IMR-90 (cell line): Measurements from ENCODE around the gene TIMELESS. TPM values are rescaled to one million over a fixed set of nuclear protein-coding genes. Genes with fewer than 3 reads are reported as not detected.

Experiments used
- ATAC-seq: fragments of 200-7000 bp; cut with Tn5 transposase; 2 replicates; pipeline ENCODE4 v1.9.1; 2020; ENCODE audit warnings: low read depth, mild to moderate bottlenecking, moderate library complexity
- BruUV-seq: library from RNA; stranded (reverse); fragments of 400-500 nt; replicated peaks from 2 replicates; lab custom pipeline; 2021; lab: Mats Ljungman, UMichigan
- CTCF ChIA-PET: fragments of 300-600 bp; formaldehyde crosslinking; extraction: SDS; loops from one replicate; lab custom pipeline; 2021; ENCODE audit warnings: antibody characterized with exemption; lab: Yijun Ruan, JAX
- POLR2A ChIA-PET: fragments of 300-600 bp; sonication (Branson Sonifier 250); formaldehyde crosslinking; loops from one replicate; lab custom pipeline; 2022; ENCODE audit warnings: antibody characterized with exemption; ENCODE audit not compliant: unreplicated experiment; lab: Charles Lee
- DNase-seq: peaks from one replicate; pipeline ENCODE4 v3.0.0; 2013
- H2AFZ ChIP-seq: replicated peaks from 2 replicates; pipeline ENCODE3; 2013; ENCODE audit warnings: low read length, mild to moderate bottlenecking; ENCODE audit not compliant: poor library complexity
- H2AK5ac ChIP-seq: 2 replicates; pipeline ENCODE4 v1.6.1; 2013; ENCODE audit warnings: low read depth, low read length, inconsistent platforms
- H2AK9ac ChIP-seq: replicated peaks from 2 replicates; pipeline ENCODE3; 2013; ENCODE audit warnings: mild to moderate bottlenecking, low read depth, low read length, moderate library complexity; ENCODE audit not compliant: poor library complexity
- H2BK120ac ChIP-seq: 2 replicates; pipeline ENCODE4 v1.6.1; 2013; ENCODE audit warnings: low read depth, low read length, inconsistent platforms
- H2BK15ac ChIP-seq: 3 replicates; pipeline ENCODE4 v1.6.1; 2013; ENCODE audit warnings: low read depth, low read length, inconsistent platforms
- H2BK20ac ChIP-seq: 2 replicates; pipeline ENCODE4 v1.6.1; 2013; ENCODE audit warnings: low read depth, mild to moderate bottlenecking, inconsistent platforms, low read length, moderate library complexity
- H2BK5ac ChIP-seq: 2 replicates; pipeline ENCODE4 v1.6.1; 2013; ENCODE audit warnings: mild to moderate bottlenecking, low read depth, low read length, inconsistent platforms; ENCODE audit not compliant: poor library complexity, severe bottlenecking
- H3K14ac ChIP-seq: replicated peaks from 2 replicates; pipeline ENCODE4 v1.6.1; 2013; ENCODE audit warnings: low read depth, low read length, inconsistent platforms
- H3K18ac ChIP-seq: 2 replicates; pipeline ENCODE4 v1.6.1; 2013; ENCODE audit warnings: low read depth, low read length, control low read depth
- H3K23ac ChIP-seq: 2 replicates; pipeline ENCODE4 v1.6.1; 2013; ENCODE audit warnings: low read depth, low read length, inconsistent platforms
- H3K27ac ChIP-seq: 2 replicates; pipeline ENCODE4 v1.5.1; 2013; ENCODE audit warnings: mild to moderate bottlenecking, control low read depth, low read length; ENCODE audit not compliant: insufficient read depth
- H3K27me3 ChIP-seq: 2 replicates; pipeline ENCODE4 v1.6.1; 2013; ENCODE audit warnings: low read length; ENCODE audit not compliant: control insufficient read depth, insufficient read depth
- H3K36me3 ChIP-seq: 2 replicates; pipeline ENCODE4 v1.6.1; 2013; ENCODE audit warnings: low read length, mixed read lengths; ENCODE audit not compliant: control insufficient read depth, insufficient read depth
- H3K4ac ChIP-seq: 2 replicates; pipeline ENCODE4 v1.6.1; 2013; ENCODE audit warnings: low read depth, low read length, inconsistent platforms
- H3K4me1 ChIP-seq: 2 replicates; pipeline ENCODE4 v1.6.1; 2013; ENCODE audit warnings: low read length, mixed read lengths; ENCODE audit not compliant: control insufficient read depth, insufficient read depth
- H3K4me2 ChIP-seq: 2 replicates; pipeline ENCODE4 v1.6.1; 2013; ENCODE audit warnings: low read depth, mild to moderate bottlenecking, control low read depth, low read length, moderate library complexity
- H3K4me3 ChIP-seq: 2 replicates; pipeline ENCODE4 v1.5.1; 2013; ENCODE audit warnings: low read depth, mild to moderate bottlenecking, control low read depth, low read length, moderate library complexity; ENCODE audit not compliant: insufficient read depth
- H3K56ac ChIP-seq: 2 replicates; pipeline ENCODE4 v1.6.1; 2013; ENCODE audit warnings: low read length, inconsistent platforms; ENCODE audit not compliant: insufficient read depth; ENCODE audit errors: extremely low read depth
- H3K79me1 ChIP-seq, 2 experiments: 2 replicates each; pipeline ENCODE4 v1.6.1; 2013; ENCODE audit warnings: low read length in 2 of 2, inconsistent platforms in 1 of 2, low read depth in 1 of 2
- H3K9ac ChIP-seq: 2 replicates; pipeline ENCODE4 v1.6.1; 2013; ENCODE audit warnings: low read depth, low read length, control low read depth
- H3K9me1 ChIP-seq: 2 replicates; pipeline ENCODE4 v1.6.1; 2013; ENCODE audit warnings: low read length, inconsistent platforms; ENCODE audit not compliant: insufficient read depth
- H3K9me3 ChIP-seq: 2 replicates; pipeline ENCODE4 v1.6.1; 2013; ENCODE audit warnings: low read length; ENCODE audit not compliant: control insufficient read depth, insufficient read depth
- H4K20me1 ChIP-seq: 2 replicates; pipeline ENCODE4 v1.6.1; 2013; ENCODE audit warnings: low read length, inconsistent platforms; ENCODE audit not compliant: insufficient read depth
- H4K5ac ChIP-seq: 2 replicates; pipeline ENCODE4 v1.6.1; 2013; ENCODE audit warnings: mild to moderate bottlenecking, low read depth, low read length, control low read depth
- H4K8ac ChIP-seq, 2 experiments: 2 replicates each; pipeline ENCODE4 v1.6.1; 2013; ENCODE audit warnings: low read depth in 2 of 2, low read length in 2 of 2, control low read depth in 1 of 2, inconsistent platforms in 1 of 2
- H4K91ac ChIP-seq: 2 replicates; pipeline ENCODE4 v1.6.1; 2013; ENCODE audit warnings: low read depth, low read length, inconsistent platforms; ENCODE audit not compliant: insufficient read depth
- BHLHE40 ChIP-seq: fragments of 150-350 bp; IDR thresholded peaks from 2 replicates; pipeline ENCODE4 v1.6.1; 2016; ENCODE audit warnings: mild to moderate bottlenecking, low read depth, low read length
- CEBPB ChIP-seq: IDR thresholded peaks from 2 replicates; pipeline ENCODE4 v1.6.1; 2012; ENCODE audit warnings: low read depth, low read length, improper control_type of control experiment
- CHD1 ChIP-seq: IDR thresholded peaks from 2 replicates; pipeline ENCODE4 v1.6.1; 2012; ENCODE audit warnings: low read depth, low read length, improper control_type of control experiment
- FOS ChIP-seq: fragments of 150-350 bp; IDR thresholded peaks from 2 replicates; pipeline ENCODE4 v1.6.1; 2016; ENCODE audit warnings: low read depth, low read length
- MAFK ChIP-seq: IDR thresholded peaks from 2 replicates; pipeline ENCODE4 v1.6.1; 2012; ENCODE audit warnings: low read depth, low read length, improper control_type of control experiment
- MXI1 ChIP-seq: IDR thresholded peaks from 2 replicates; pipeline ENCODE4 v1.6.1; 2012; ENCODE audit warnings: low read depth, mild to moderate bottlenecking, low read length, moderate library complexity, borderline replicate concordance
- NFE2L2 ChIP-seq: fragments of 150-350 bp; IDR thresholded peaks from 2 replicates; pipeline ENCODE4 v1.6.1; 2016; ENCODE audit warnings: low read depth, mild to moderate bottlenecking, low read length
- POLR2A ChIP-seq: IDR thresholded peaks from 2 replicates; pipeline ENCODE4 v1.6.1; 2012; ENCODE audit warnings: mild to moderate bottlenecking, low read depth, low read length
- RAD21 ChIP-seq: IDR thresholded peaks from 2 replicates; pipeline ENCODE4 v1.6.1; 2012; ENCODE audit warnings: low read length, improper control_type of control experiment
- RCOR1 ChIP-seq: IDR thresholded peaks from 2 replicates; pipeline ENCODE4 v1.6.1; 2012; ENCODE audit warnings: mild to moderate bottlenecking, low read length, improper control_type of control experiment; ENCODE audit not compliant: insufficient replicate concordance
- RFX5 ChIP-seq: IDR thresholded peaks from 2 replicates; pipeline ENCODE4 v1.8.0; 2012; ENCODE audit warnings: low read depth, mild to moderate bottlenecking, low read length, moderate library complexity
- SMC3 ChIP-seq: fragments of 150-350 bp; IDR thresholded peaks from 2 replicates; pipeline ENCODE4 v1.6.1; 2016; ENCODE audit warnings: low read depth, mild to moderate bottlenecking, antibody characterized with exemption, low read length, moderate library complexity
- WGBS, 2 experiments: methylation state at CpG; one replicate each; pipeline versions ENCODE4 v1.1.5 to v1.1.7; 2013; ENCODE audit warnings: missing lambda C conversion rate in 2 of 2; ENCODE audit not compliant: insufficient read length in 1 of 2; ENCODE audit errors: extremely low coverage in 2 of 2; 5-methylcytosine and 5-hydroxymethylcytosine counted together
- dilution Hi-C: fragments of 300-500 bp; cut with HindIII; formaldehyde crosslinking; loops from one replicate; pipeline ENCODE4 v1.14.3; 2018; ENCODE audit warnings: low sequenced_read_pairs; ENCODE audit not compliant: unreplicated experiment
- in situ Hi-C: fragments of 300-500 bp; cut with MboI; formaldehyde crosslinking; loops from 3 replicates; pipeline ENCODE4 v1.14.3; 2019; ENCODE audit warnings: low sequenced_read_pairs, inconsistent platforms, mixed read lengths
- intact Hi-C: fragments of 100-400 bp; cut with micrococcal nuclease; formaldehyde crosslinking; loops from 2 replicates; pipeline ENCODE4 v1.10.0; 2022
- polyA plus RNA-seq, 3 experiments: library from polyadenylated mRNA; depleted of rRNA; stranded (reverse); fragments of >200 nt; gene quantifications; 2 replicates each; pipeline ENCODE4 v1.2.3, GENCODE V29; 2012; ENCODE audit warnings: low replicate concordance in 1 of 3
- total RNA-seq: library from RNA; depleted of rRNA; stranded (reverse); fragments of >200 nt; gene quantifications from 2 replicates; pipeline ENCODE4 v1.2.3, GENCODE V29; 2012
- TF ChIP-seq, protein P1 (sequence below): fragments of 150-350 bp; IDR thresholded peaks from 2 replicates; pipeline ENCODE4 v1.6.1; 2017; ENCODE audit warnings: mild to moderate bottlenecking, antibody characterized with exemption, low read length, low read depth
- TF ChIP-seq, protein P2 (sequence below): fragments of 150-350 bp; IDR thresholded peaks from 2 replicates; pipeline ENCODE4 v1.6.1; 2016; ENCODE audit warnings: low read depth, mild to moderate bottlenecking, low read length, moderate library complexity, borderline replicate concordance
- TF ChIP-seq, protein P3 (sequence below): conservative IDR thresholded peaks from 2 replicates; pipeline ENCODE4 v1.5.1; 2012; ENCODE audit warnings: mild to moderate bottlenecking, low read depth, low read length, improper control_type of control experiment

TIMELESS gene
- total and polyA plus RNA-seq, 2 of the 4 experiments (the other 2 are of a cell fraction), result 7.3 to 10.4 TPM

DNA sequence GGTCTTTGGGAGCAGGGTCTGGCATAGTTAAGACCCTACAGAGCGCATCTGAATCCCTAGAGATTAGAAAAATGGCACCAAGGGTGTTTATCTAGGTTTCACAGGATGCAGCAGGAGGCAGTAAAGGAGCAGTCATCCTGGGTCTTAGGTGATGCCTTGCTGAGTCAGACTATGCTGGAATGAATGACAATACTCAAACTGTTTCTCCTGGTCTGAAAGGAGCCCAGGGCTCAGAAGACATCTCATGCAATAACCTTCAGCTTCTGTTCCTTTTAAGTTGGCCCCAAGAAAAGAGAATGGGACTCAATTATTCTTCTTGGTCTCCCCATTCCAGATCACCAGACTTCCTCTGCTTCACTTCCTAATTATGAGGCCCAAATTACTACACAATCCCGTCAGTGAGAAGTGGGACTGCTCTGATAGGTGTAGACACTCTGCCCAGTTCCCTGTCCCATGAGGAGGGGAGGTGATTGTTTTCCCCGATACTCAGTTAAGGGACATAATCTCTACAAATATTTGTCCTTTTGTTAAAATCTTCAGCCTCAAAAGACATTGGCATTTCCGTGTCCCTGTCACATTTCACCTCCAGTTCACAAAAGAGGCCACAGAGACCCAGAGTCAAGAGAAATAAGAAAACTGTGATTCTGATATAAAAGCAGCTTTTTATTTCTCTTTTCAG lies 71.8 kb downstream of the TIMELESS start:
- Histone ChIP-seq H4K91ac (no peak overlapping the region), H3K79me1 (no peaks in the 10 kb centered on the region), H4K5ac (no peak overlapping the region), H3K9me1 (no peaks in the 10 kb centered on the region), H3K4me2 (no peak overlapping the region), H3K56ac (no peak overlapping the region), H3K4ac (no peak overlapping the region), H3K27ac (no peak overlapping the region), H2BK20ac (no peak overlapping the region), H3K9me3 (no peaks in the 10 kb centered on the region), H3K9ac (no peak overlapping the region), H2AK9ac (no peak overlapping the region), H2AFZ (peak overlapping the region; percentile 54), H3K18ac (no peak overlapping the region), H4K20me1 (no peaks in the 10 kb centered on the region), H3K36me3 (no peaks in the 10 kb centered on the region), H2BK120ac (no peak overlapping the region), H2BK5ac (no peak overlapping the region), H3K4me1 (no peaks in the 10 kb centered on the region), H3K14ac (no peak overlapping the region), H3K27me3 (peaks cover 3% of the 10 kb centered on the region), H3K4me3 (no peak overlapping the region), H2AK5ac (no peak overlapping the region), H4K8ac (no peak overlapping the region), H3K23ac (no peak overlapping the region), H2BK15ac (no peak overlapping the region)
- in situ Hi-C loops, result no loop called here
- DNase-seq, result peak; percentile 62
- ChIA-PET POLR2A (no interaction called here), CTCF (interaction anchor here (0.6 kb wide), 1 partner anchor 17 kb away, joined by 4 read pairs; the partner anchor contains the start of gene STAT2)
- intact Hi-C loops, result loop anchor here (5.0 kb wide), 1 partner anchor 85 kb away; no protein-coding TSS in a partner anchor
- ATAC-seq, result peak; percentile 57; the same call in 1 of the 2 replicates
- dilution Hi-C loops, result no loop called here
- no TSS peak for BruUV-seq
- 60% methylated on average over 1 of the region's 4 CpGs; no CpG with 5 or more reads in 1 of the 2 experiments for WGBS, 2 experiments
- peak; percentile 53 for TF ChIP-seq SMC3
- no peak for TF ChIP-seq CHD1
- TF ChIP-seq, protein P1, sequence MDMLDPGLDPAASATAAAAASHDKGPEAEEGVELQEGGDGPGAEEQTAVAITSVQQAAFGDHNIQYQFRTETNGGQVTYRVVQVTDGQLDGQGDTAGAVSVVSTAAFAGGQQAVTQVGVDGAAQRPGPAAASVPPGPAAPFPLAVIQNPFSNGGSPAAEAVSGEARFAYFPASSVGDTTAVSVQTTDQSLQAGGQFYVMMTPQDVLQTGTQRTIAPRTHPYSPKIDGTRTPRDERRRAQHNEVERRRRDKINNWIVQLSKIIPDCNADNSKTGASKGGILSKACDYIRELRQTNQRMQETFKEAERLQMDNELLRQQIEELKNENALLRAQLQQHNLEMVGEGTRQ, result no peak
- TF ChIP-seq, protein P2, sequence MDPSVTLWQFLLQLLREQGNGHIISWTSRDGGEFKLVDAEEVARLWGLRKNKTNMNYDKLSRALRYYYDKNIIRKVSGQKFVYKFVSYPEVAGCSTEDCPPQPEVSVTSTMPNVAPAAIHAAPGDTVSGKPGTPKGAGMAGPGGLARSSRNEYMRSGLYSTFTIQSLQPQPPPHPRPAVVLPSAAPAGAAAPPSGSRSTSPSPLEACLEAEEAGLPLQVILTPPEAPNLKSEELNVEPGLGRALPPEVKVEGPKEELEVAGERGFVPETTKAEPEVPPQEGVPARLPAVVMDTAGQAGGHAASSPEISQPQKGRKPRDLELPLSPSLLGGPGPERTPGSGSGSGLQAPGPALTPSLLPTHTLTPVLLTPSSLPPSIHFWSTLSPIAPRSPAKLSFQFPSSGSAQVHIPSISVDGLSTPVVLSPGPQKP, result no peak
- TF ChIP-seq FOS, result no peak
- TF ChIP-seq MXI1, result no peak
- TF ChIP-seq RAD21, result peak; percentile 57
- TF ChIP-seq MAFK, result peak; percentile 49
- TF ChIP-seq BHLHE40, result no peak
- no peak for TF ChIP-seq CEBPB
- TF ChIP-seq POLR2A, result no peak
- TF ChIP-seq, protein P3, sequence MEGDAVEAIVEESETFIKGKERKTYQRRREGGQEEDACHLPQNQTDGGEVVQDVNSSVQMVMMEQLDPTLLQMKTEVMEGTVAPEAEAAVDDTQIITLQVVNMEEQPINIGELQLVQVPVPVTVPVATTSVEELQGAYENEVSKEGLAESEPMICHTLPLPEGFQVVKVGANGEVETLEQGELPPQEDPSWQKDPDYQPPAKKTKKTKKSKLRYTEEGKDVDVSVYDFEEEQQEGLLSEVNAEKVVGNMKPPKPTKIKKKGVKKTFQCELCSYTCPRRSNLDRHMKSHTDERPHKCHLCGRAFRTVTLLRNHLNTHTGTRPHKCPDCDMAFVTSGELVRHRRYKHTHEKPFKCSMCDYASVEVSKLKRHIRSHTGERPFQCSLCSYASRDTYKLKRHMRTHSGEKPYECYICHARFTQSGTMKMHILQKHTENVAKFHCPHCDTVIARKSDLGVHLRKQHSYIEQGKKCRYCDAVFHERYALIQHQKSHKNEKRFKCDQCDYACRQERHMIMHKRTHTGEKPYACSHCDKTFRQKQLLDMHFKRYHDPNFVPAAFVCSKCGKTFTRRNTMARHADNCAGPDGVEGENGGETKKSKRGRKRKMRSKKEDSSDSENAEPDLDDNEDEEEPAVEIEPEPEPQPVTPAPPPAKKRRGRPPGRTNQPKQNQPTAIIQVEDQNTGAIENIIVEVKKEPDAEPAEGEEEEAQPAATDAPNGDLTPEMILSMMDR, result peak; percentile 52
- TF ChIP-seq RCOR1, result no peak
- no peak for TF ChIP-seq NFE2L2
- no peak for TF ChIP-seq RFX5
